ENCODE results near the gene CACNB4. TPM values are rescaled to one million over a fixed set of nuclear protein-coding genes. Genes with fewer than 3 reads are reported as not detected.

Gene CACNB4
- polyA plus RNA-seq, 1 of the 3 experiments (the other 2 are of a cell fraction): 0.18 TPM

DNA sequence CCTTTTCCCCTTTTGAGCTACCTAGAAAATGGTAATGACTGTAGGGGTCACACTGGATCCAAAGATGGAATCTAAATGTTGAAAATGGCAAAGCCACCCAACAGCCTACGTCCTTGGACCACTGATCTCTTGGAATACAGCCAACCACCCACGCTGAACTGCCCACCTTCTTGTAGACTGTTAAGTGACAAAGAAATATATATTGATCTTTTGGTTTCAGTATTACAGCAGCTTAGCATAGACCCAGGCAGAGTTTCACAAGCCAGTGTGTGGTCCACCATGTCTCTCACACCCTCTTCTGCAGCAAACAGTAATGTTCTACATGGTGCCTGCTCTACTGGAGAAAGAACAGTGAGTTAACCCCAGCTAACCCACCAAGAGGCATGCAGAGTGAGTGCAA, 20.2 kb downstream of the CACNB4 start (continued):
- TF ChIP-seq ZBTB33 (IDR thresholded peaks at IDR 0.05; ENCODE audit: borderline replicate concordance, low read depth) (no peak), FOXM1 (IDR thresholded peaks at IDR 0.05; ENCODE audit: low read depth) (no peak), MEF2A (IDR thresholded peaks at IDR 0.05; ENCODE audit: borderline replicate concordance, low read depth) (no peak), POLR2AphosphoS5 (IDR thresholded peaks at IDR 0.05; ENCODE audit: low read depth, low read length) (no peak), PBX3 (IDR thresholded peaks at IDR 0.05) (no peak)

DNA sequence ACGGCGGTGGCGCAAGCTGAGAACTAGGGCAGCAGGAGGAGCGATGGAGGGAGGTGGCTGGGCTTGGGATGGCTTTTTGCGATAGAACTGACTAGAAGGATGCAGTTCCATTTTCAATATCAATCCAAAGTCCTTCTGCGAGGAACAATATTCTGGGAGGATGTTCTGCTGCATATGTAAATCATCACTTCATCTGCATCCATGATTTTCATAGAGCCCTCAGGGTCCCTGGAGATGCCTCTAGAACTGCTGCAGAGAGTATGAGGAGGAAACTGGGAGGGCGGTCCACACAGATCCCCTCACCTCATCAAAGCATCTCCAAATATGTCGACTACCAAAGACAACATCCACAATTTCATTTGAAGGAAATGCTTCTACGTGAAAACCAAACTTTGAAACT, 20.8 kb downstream of the CACNB4 start:
- no peak overlapping the region for H2AFZ ChIP-seq (ENCODE audit: low read depth)
- WGBS (ENCODE audit: low lambda C conversion rate): 76% methylated on average over 9 of the region's 9 CpGs
- H3K27ac ChIP-seq (ENCODE audit: low read depth in 2 of 2, low read length in 1 of 2): no peak overlapping the region
- H3K4me3 ChIP-seq (ENCODE audit: low read depth in 2 of 2, low read length in 1 of 2): no peak overlapping the region
- peak; percentile 18 for DNase-seq
- no peak overlapping the region for H3K4me2 ChIP-seq
- H3K9me2 ChIP-seq: no peaks in the 10 kb centered on the region
- no peaks in the 10 kb centered on the region for H3K9me3 ChIP-seq
- no peaks in the 10 kb centered on the region for H3K36me3 ChIP-seq (replicated peaks in 1 of 2; ENCODE audit: control insufficient read depth in 1 of 2, insufficient read depth in 2 of 2, low read length in 1 of 2)
- H4K20me1 ChIP-seq (ENCODE audit: insufficient read depth): no peaks in the 10 kb centered on the region
- H3K4me1 ChIP-seq (ENCODE audit: control insufficient read depth in 1 of 2, insufficient read depth in 2 of 2, low read depth in 1 of 2, low read length in 1 of 2): no peaks in the 10 kb centered on the region
- H3K27me3 ChIP-seq (ENCODE audit: insufficient read depth): no peaks in the 10 kb centered on the region
- POLR2A ChIA-PET: no interaction called here
- H3K79me2 ChIP-seq (ENCODE audit: insufficient read depth): no peaks in the 10 kb centered on the region
- H3F3A ChIP-seq (replicated peaks; ENCODE audit: insufficient read depth): no peaks in the 10 kb centered on the region
- TF ChIP-seq, protein P1, sequence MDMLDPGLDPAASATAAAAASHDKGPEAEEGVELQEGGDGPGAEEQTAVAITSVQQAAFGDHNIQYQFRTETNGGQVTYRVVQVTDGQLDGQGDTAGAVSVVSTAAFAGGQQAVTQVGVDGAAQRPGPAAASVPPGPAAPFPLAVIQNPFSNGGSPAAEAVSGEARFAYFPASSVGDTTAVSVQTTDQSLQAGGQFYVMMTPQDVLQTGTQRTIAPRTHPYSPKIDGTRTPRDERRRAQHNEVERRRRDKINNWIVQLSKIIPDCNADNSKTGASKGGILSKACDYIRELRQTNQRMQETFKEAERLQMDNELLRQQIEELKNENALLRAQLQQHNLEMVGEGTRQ (IDR thresholded peaks at IDR 0.05; ENCODE audit: borderline replicate concordance, low read depth, low read length): no peak
- TF ChIP-seq GABPA (IDR thresholded peaks at IDR 0.05; ENCODE audit: low read depth): no peak
- TF ChIP-seq FOXM1 (IDR thresholded peaks at IDR 0.05; ENCODE audit: low read depth): no peak
- TF ChIP-seq, protein P2, sequence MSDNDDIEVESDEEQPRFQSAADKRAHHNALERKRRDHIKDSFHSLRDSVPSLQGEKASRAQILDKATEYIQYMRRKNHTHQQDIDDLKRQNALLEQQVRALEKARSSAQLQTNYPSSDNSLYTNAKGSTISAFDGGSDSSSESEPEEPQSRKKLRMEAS (IDR thresholded peaks at IDR 0.05; ENCODE audit: low read depth): no peak
- no peak for TF ChIP-seq POLR2AphosphoS5 (IDR thresholded peaks at IDR 0.05; ENCODE audit: low read depth, low read length)
- TF ChIP-seq TEAD4 (IDR thresholded peaks at IDR 0.05; ENCODE audit: borderline replicate concordance, insufficient read depth): no peak
- no peak for TF ChIP-seq RCOR1 (IDR thresholded peaks at IDR 0.05; ENCODE audit: low read length)
- TF ChIP-seq FOXJ3 (CRISPR knock-in tag; IDR thresholded peaks at IDR 0.05): no peak
- no peak for TF ChIP-seq JUND (IDR thresholded peaks at IDR 0.05)
- no peak for TF ChIP-seq NFIC (IDR thresholded peaks at IDR 0.05; ENCODE audit: borderline replicate concordance)
- CTCF ChIA-PET: interaction anchor here (1.1 to 2.3 kb wide), 2 partner anchors 29 to 52 kb away, joined by 3 to 6 read pairs; no protein-coding TSS in a partner anchor
- H3K9ac ChIP-seq: no peak overlapping the region

All from SK-N-SH (cell line).